ENCODE results near the gene UGP2.
A peak's percentile ranks its signal among the peaks of the same experiment; 100 is the strongest.

Gene UGP2

DNA sequence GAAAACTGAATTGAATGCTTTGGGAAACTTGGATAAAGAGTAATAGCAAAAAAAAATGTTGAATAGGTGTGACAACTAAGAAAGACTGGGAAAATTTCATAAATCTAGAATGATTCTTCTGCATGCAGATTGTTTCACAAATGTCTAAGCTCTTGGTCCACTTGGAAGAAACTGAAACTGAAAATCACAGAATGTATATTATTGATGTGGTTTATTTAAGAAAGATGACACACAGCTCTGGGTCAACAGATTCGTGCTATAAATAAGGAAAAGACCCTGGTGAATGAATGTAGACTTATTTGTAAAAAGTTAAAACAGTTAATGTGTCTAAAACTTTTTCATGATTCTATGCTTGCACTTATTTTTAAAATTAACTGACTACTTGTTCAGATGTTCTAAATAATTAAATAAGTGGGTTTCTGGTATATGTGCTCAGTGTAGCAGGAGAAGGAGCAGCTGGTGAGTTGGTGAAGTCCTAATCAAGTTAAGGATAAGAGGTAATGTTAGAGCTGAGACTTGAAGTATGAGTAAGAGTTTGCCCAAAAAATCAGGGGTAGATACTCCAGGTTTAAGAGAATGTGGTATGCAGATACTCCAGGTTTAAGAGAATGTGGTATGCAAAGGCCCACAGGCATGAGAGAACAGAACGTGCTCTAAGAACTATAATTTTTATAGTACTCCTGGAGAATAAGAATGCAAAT, 24.5 kb downstream of the UGP2 start:
- DNase-seq: no peak

DNA sequence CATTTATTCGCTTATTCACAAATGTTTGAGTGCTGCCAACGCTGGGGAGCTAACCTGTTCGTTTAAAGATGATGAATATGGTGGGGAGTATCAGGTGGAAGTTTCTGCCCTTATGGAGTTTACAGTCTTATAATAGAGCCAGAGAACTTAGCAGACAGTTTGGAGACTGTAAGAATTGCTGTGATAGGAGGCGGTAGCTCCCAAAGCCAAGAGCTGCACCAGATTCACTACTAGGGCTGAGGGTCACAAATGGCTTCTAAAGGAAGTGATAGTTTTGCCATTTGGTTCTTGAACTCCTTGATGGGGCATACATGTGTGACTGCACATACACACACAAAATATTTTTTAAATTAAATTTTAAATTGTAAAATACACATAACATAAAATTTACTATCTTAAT, 29.0 kb downstream of the UGP2 start:
- no peak for DNase-seq

DNA sequence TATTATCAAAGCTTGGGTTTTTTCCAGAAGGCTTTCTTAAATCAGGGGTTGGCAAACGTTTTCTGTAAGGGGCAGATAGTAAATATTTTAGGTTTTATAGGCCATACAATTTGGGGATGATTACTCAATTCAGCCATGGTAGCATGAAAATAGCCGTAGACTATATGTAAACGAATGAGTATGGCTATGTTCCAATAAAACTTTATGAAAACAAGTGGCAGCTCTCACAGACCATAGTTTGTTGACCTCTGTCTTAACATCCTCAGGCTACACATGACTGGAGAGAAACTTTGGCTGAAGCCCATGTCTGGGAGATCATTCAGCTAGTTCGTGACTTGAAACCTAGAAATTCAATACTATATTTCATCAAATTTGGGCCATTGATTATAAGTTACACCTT, 30.2 kb downstream of the UGP2 start:
- DNase-seq: no peak

DNA sequence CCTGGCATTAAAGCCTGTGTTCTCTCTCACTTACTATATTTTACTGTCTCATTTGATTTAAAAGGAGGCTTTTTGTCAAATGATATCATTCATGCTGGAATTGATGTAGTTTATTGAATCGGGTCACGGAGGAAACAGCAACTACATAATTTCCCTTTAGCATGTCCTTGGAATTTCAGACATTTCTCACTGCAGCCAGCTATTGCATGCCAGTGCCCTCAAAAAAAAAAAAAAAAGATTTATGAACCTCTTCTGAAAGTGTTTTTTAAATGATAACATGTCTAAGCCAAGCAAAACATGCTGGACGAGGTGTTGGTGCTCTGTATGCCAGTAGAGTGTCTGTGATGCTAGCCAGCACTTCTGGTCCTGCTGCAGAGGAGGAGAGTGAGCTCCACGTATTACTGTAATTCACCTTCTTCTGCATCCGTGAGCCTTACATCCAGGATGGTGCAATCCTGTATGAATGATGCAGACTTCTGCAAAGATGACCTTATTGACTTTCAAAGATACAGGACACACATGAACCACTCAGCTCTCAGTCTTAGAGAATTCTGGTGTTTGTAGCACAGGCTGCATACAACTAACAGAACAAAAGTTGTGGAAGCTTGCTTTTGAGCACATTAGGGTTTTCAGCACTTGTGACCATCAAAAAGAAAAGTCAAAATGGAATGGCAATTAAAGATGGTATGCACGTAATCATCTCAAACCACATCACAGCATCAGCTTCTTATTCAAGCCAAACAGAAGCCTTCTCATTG, 31.1 kb downstream of the UGP2 start:
- no peak for DNase-seq

DNA sequence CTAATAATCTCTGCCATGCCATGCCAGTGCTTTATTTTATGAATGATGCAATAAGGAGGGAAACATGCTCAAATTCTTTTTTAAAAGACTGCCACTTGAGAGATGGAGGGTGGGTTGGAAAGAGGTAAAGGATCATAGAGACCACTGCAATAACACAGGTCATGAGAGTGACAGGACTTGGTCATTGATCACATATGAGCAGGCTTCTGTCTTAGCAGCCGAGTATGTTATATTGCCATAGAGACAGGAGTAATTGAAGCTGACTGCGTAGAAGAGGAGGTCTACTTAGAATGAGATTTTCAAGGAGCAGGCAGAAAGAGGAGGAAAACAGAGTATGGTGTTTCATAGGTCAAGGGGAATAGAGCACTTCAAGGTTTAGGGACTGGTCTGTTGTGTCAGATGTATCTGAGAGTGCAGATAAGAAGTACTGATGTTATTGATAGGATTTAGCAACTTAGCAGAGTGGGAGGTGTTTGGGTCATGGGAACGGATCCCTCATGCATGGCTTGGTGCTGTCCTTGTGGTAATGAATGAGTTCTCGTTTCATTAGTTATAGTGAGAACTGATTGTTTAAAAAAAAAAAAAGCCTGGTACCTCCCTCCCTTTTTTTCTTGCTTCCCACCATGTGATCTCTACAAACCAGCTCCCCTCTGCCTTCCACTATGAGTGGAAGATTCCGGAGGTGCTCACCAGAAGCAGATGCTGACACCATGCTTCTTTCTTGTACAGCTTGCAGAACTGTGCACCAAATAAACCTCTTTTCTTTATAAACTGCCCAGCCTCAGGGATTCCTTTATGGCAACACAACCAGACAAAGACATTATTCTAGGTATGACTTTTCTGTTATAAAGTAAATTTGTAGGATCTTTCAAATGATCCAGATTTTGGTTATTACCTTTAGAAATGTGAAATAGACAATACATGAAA, 32.8 kb downstream of the UGP2 start:
- no peak for DNase-seq

DNA sequence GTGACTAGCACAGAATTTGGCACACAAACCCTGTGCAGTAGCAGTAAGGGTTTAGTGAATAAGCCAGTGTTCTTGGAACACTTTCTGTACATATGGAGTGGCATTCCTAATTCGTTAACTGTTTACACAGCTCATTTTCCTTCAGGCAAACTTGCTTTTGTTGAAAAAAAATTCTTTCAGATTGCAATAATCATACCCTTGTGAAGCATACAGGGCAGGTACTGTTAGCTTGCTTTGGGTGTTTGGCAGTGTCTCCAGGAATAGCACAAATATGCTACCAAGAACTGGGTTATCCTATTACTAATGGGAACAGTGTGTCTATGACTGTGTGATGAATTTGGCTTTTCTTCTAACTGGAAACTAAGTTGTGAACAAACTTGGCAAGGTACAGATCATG, 33.4 kb downstream of the UGP2 start:
- no peak for DNase-seq

DNA sequence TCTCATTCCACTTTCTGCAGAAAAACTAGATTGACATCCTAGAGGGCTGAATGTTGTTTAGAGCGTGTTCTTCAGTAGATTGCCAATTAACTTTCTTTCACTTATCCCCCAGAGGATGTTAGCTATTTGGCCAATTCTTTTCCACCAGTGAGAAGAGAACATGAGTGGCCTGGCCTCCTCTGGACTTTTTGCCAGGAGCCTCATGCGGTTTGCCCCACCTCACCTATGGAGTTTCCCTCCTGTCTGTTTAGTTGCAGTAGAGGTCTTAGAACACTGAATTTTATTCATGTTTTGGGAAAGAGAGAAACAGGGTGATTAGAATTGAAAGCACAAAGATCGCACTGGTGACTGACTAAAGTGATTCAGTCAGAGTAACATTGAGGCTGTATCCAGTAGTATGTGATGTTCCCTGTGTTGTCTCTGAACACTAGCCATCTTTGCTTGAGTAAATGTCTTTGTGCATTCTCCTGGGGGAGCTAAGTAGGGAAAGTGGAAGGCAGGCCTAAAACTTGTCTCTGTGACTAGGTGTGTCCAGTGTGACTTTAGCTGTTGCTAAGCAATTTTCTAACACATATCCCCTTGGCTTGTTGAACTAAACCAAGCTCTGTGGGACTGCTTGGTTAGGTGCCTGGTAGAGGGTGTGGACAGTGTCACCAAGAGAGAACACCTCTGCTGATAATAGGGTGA, 34.0 kb downstream of the UGP2 start:
- no peak for DNase-seq

DNA sequence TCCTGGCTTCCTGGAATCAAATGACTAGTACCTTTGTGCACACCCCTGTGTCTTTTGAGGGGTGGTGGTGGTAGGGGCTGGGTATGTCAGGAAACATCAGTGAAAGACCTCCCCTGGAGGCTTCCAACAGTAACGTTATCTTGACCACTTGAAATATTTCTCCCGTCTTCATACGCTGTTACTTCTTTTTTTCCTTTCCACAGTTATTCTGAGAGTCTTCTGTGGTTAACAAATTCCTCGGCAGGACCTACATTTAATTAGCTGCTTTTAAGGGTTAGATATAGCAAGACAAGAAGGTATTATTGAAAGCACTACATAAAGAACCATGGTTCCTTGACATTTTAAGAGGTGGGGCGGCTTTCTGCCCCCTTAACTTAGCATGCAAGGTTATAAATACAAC, 34.6 kb downstream of the UGP2 start:
- no peak for DNase-seq

DNA sequence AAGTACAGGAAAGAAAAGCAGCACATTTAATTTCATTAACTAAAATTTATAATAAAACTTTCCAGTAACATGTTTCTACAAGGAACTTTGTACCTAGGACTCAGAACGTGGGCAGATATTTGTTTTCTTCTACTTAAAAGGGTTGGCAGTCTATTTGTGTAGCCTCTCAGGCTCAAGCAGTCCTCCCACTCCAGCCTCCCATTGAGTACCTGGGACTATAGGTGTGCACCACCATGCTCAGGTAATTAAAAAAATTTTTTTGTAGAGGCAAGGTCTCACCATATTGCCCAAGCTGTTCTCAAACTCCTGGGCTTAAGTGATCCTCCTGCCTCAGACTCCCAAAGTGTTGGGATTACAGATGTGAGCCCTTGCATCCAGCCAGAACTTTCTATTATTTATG, 36.8 kb downstream of the UGP2 start:
- no peak for DNase-seq

DNA sequence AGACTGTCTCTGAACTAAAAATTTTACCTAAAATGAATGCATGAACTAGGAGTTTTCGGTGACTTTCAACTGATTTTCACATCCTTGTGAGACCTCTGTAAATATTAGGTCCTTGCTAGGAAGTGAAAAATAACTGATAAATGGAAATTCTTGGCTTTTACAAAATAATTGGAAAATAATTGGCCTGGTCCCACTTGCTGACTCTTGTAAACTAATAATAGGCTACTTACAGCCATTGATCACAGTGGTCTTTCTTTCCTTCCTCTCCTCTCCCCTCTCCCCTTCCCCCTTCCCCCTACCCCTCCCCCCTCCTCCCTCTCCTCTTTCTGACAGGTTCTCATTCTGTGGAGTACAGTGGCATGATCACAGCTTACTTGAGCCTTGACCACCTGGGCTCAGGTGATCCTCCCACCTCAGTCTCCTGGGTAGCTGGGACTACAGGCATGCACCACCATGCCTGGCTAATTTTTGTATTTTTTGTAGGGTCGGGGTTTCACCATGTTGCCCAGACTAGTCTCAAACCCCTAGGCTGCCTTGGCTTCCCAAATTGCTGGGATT, 38.3 kb downstream of the UGP2 start:
- DNase-seq: no peak

DNA sequence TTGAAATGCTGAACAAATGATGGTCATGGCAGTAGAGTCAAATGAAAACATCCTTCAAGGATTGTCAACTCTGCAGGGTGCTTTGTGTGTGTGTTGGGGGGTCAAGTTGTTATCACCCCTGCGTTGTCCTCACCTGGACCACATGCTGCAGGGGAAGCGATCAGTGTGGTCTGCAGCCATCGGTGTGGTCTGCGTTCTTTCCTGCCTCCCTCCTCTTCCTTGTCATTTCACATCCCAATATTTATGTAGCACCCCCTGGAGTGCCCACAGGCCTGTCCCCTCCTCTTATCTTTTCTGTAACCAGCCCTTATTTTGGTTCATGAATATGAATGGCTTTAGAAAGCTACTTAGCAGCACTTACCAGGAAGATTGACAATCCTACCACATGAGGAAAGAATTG, 38.9 kb downstream of the UGP2 start:
- DNase-seq: no peak

DNA sequence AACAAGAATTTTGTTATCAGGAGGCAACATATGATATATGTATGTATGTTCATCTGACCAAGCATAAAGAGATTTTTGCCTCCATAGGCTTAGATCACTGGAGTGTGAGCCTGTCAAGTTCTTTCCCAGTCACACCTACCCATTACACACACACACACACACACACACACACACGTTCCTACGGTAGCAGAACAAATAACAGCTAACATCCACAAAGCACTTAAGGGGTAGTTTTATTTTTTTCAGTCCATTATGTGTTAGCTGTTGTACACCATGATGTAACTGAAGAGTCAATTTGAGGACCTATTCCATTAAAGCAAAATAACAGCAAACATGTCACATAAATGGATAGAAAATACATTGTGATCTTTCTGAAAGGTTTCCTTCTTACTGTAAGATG, 39.5 kb downstream of the UGP2 start:
- no peak for DNase-seq

DNA sequence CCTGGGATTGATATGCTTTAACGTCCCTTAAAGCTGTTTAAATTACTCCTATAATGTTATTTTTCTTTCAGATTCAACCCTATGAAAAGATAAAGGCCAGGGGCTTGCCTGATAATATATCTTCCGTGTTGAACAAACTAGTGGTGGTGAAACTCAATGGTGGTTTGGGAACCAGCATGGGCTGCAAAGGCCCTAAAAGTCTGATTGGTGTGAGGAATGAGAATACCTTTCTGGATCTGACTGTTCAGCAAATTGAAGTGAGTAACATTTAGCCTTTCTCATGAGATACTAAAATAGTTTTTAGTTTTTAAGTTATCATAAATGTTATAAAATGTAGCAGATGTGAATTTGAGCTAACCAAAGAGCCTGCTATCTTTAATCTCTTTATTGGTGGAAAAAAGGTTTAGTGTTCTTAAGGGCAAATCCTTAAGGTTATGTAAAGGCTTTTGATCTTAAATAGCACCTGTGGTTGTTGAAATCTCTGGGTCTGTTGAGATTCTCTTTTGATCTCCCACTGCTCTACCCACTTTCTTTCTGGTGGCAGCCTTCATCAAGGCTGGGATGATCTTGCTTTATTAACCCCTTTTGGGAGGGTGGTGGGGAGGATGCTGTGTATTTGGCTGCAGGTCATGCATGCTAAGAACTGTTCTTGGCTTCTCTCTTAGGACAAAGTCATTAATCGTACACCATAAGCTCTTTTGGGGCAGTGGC, 40.9 kb downstream of the UGP2 start:
- DNase-seq: no peak

DNA sequence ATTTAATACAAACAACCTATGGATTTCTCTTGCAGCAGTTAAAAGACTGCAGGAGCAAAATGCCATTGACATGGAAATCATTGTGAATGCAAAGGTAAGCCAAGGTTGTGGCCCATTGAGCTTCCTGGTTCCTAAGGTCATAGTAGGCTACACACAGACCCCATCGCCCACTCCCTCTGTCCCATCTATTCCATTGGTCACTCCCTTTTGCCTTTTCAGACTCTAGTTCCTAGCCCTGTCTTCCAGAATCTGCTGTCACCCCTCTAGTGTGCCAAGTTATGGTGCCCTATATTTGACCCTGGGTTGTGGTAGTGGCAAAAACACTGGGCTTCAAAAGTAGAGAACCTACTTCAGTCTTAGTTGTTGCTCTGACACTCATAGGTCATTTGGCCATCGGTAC, 44.7 kb downstream of the UGP2 start:
- DNase-seq: no peak

DNA sequence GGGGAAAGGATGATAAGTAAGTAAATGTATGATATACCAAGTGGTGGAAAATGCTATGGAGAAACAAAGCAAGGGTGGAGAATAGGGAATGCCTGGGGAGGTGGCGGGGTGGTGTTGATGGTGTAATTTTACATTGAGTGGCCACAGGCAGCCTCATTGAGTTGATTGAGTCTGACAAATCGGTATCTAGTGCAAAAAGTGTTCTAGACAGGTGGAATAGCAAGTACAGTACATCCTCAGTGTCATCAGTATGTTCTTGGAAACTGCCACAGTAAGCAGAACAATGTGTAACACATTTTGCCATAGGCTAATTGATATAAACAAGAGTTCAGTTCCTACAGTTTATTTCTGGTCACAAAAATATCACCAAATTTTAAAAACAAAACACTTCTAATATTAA, 46.4 kb downstream of the UGP2 start:
- no peak for DNase-seq

DNA sequence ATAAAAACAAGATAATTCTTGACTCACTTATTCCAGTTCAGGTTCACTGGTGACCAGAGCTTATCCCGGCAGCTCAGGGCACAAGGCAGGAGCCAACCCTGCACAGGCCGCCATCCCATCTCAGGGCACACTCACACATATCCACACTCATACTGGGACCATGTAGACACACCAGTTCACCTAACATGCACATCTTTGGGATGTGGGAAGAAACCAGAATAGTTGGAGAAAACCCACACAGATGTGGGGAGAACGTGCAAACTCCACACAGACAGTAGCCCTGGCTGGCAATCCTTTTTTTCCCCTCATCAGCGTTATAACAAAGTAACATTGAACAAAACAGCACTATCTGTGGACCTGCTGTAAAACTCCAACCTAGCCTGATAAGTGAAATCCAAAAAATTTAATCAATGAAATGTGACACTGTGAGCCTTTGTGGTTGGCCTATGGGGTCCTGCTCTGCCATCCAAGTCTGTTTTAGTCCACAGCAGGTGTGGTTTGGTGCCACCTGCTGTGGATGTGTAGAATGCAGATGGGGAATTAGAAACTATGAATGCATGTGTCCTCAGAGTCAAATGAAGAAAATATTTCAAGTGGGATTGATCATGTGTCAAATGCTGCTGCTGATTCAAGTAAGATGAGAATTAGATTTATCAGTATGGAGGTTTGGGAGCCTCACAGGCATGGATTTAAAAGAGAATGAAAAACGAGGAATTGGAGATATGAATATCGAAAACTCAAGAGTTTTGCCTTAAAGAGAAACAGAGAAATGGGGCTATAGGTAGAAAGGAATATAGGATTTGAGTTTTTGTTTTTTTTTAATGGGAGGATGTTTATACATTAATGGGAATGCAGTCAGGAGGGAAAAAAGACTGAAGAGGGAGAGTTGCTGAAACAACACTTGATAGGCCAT, 47.0 kb downstream of the UGP2 start:
- DNase-seq: peak; percentile 55

DNA sequence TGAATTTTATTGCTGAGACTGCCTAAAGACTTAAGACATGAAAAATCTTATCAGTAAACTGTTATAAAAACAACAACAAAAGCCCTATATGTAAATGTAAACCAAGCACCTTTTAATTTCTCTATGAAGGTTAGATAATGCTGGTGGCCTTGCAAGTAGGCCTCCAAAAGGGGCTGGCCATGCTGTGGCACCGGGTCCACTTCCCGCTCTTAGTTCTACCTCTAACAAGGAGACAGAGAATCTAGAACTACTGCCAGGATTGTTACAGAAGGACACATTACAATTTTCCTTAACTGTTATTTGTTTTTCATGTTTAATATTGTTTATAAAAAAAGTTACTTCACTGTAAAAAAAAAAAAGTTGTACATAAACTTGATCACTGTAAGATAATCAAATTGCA, 49.0 kb downstream of the UGP2 start:
- DNase-seq: no peak

DNA sequence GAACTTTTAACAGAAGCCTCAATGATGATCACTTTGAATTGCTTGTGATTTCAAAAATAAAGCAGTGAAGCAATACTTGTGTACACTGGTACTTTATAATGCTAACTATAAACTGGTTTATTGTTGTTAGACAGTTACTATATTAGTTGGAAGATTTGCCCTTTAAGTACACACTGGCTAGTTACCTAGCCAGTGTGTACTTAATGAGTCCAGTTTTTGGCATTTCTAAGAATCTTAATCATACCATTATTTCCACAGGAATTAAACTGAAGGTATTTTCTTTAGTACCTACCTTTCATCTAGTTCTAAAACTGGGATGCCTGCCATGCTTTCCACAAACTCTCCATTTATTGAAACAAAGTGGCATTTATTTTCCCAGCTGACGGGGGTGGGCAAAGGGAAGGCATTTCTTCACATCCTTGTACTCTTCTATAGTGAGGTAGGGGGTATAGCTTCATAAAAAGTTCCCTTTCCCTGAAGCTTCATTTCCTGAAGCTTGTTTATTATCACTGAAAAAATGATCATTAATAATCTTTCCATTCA, 49.9 kb downstream of the UGP2 start:
- DNase-seq: no peak

DNA sequence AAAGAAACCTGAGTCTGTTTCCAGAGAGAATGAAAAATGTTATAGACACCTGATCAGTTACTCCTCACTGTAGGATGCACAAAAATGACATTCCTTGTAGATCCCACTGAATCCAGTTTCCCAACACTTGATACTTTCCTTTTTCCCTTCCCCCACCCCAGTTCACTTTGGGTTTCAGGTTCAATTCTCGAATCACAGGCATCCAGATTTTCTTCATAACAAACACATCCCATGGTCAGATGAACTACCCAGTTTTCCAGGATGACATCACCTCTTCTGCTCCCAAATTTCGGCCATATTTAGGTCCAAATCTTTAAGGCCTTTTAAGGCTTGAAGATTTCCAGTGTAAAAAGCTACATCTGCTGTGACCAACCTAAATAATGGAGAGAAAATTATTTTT, 51.5 kb downstream of the UGP2 start:
- DNase-seq: no peak

DNA sequence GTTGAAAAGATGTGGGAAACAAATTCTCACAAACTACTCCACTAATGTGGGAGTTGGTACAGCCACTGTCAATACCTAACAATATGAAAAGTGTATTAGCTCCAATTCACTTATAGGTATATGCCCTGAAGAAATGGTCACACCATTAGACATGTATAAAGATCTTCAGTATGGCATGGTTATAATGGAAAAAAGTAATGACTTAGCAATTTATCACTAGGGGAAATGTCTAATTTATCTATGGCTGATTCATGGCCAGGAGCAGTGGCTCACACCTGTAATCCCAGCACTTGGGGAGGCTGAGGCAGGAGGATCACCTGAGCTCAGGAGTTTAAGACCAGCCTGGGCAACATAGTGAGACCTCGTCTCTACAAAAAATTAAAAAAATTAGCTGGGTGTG, 52.5 kb downstream of the UGP2 start:
- no peak for DNase-seq

DNA sequence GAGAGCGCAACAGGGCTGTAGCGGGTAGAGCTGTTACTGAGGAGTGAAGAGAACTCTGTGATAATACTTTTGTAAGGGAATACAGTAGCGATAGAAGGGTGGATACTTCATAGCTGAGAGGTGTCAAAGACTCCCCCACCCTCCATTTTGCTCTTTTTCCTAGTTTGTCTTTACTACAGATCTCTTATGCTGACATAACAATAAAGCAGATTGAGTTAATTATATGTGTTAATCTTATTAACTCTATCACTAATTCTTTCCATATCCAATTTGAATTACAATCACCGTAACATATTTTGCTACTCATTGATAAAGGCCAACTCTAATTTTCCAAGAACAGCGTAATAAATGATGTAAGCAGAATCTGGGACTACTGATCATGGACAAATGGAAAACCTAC, 57.1 kb downstream of the UGP2 start:
- DNase-seq: no peak

All from RPMI8226 (cell line).